HG03432 (cell line): ENCODE data around the gene PABPN1.

ENCODE experiments used
- ATAC-seq: cut with Tn5 transposase; IDR thresholded peaks from one replicate; pipeline ENCODE4 v1.9.1; 2021; ENCODE audit warnings: mild to moderate bottlenecking, moderate library complexity; ENCODE audit not compliant: unreplicated experiment

The PABPN1 gene

GRCh38 chr14:23357261-23357660 lies 36.0 kb downstream of the PABPN1 start:
- no peak for ATAC-seq

- ATAC-seq = no peak
These were observed 36.8 kb downstream of the PABPN1 start for GRCh38 chr14:23358042-23358441.

- no peak for ATAC-seq
These were observed 37.4 kb downstream of the PABPN1 start for GRCh38 chr14:23358553-23359166.

- no peak for ATAC-seq
These were observed 37.9 kb downstream of the PABPN1 start for GRCh38 chr14:23359167-23359626.

GRCh38 chr14:23359722-23360447 lies 38.6 kb downstream of the PABPN1 start:
- no peak for ATAC-seq

GRCh38 chr14:23360496-23360895 lies 39.2 kb downstream of the PABPN1 start:
- ATAC-seq = no peak

GRCh38 chr14:23361320-23361719 lies 40.1 kb downstream of the PABPN1 start:
- no peak for ATAC-seq

- no peak for ATAC-seq
These were observed 40.5 kb downstream of the PABPN1 start for GRCh38 chr14:23361763-23362162.

GRCh38 chr14:23362200-23362599 lies 40.9 kb downstream of the PABPN1 start:
- no peak for ATAC-seq

- no peak for ATAC-seq
These were observed 43.1 kb downstream of the PABPN1 start for GRCh38 chr14:23364164-23365035.

GRCh38 chr14:23365036-23365731 lies 43.9 kb downstream of the PABPN1 start, which contains the start of gene EFS:
Gene EFS (minus strand): TSS chr14:23365172. CDS start chr14:23365025, 147 bp downstream.
- ATAC-seq = no peak

- no peak for ATAC-seq
These were observed 44.6 kb downstream of the PABPN1 start for GRCh38 chr14:23365732-23366425.

GRCh38 chr14:23366426-23366921 lies 45.2 kb downstream of the PABPN1 start:
- ATAC-seq = no peak

- no peak for ATAC-seq
These were observed 49.0 kb downstream of the PABPN1 start for GRCh38 chr14:23370221-23370620.

- no peak for ATAC-seq
These were observed 50.6 kb downstream of the PABPN1 start for GRCh38 chr14:23371865-23372264.

- ATAC-seq = no peak
These were observed 51.3 kb downstream of the PABPN1 start, which contains the start of gene IL25 for GRCh38 chr14:23372509-23372908. Gene IL25 (plus strand): TSS chr14:23372809.

GRCh38 chr14:23373041-23373440 lies 51.8 kb downstream of the PABPN1 start:
- no peak for ATAC-seq
